ENCODE measurements around the gene ZNF780A.
"Not testable (repeated sequence)": the region's sequence is repeated elsewhere in the genome, so short reads cannot be mapped to it uniquely, and the experiment has no call there.

ZNF780A gene

GRCh38 chr19:40114119-40114518, 23.4 kb upstream of the ZNF780A start:
- H3K36me3 ChIP-seq (ENCODE audit: insufficient read depth, low read length); H3K9ac ChIP-seq (ENCODE audit: low read length); H3K4me1 ChIP-seq (ENCODE audit: insufficient read depth, low read length); H3K4me3 ChIP-seq (ENCODE audit: low read depth in 1 of 2, low read length in 2 of 2); H3K27ac ChIP-seq (ENCODE audit: low read depth, low read length); H3K27me3 ChIP-seq (ENCODE audit: control insufficient read depth in 1 of 2, insufficient read depth in 2 of 2, low read length in 2 of 2); H3K9me3 ChIP-seq (ENCODE audit: low read length): not testable (repeated sequence)

GRCh38 chr19:40112271-40112670, 21.5 kb upstream of the ZNF780A start:
- H3K27ac ChIP-seq (ENCODE audit: low read depth, low read length); H3K9ac ChIP-seq (ENCODE audit: low read length); H3K4me3 ChIP-seq (ENCODE audit: low read depth in 1 of 2, low read length in 2 of 2); H3K9me3 ChIP-seq (ENCODE audit: low read length); H3K4me1 ChIP-seq (ENCODE audit: insufficient read depth, low read length); H3K27me3 ChIP-seq (ENCODE audit: control insufficient read depth in 1 of 2, insufficient read depth in 2 of 2, low read length in 2 of 2); H3K36me3 ChIP-seq (ENCODE audit: insufficient read depth, low read length): not testable (repeated sequence)

GRCh38 chr19:40110570-40110969, 19.8 kb upstream of the ZNF780A start:
- Histone ChIP-seq H3K36me3 (ENCODE audit: insufficient read depth, low read length) (no peaks in the 10 kb centered on the region), H3K9ac (ENCODE audit: low read length) (no peak overlapping the region), H3K9me3 (ENCODE audit: low read length) (no peaks in the 10 kb centered on the region), H3K27ac (ENCODE audit: low read depth, low read length) (no peak overlapping the region), H3K27me3 (ENCODE audit: control insufficient read depth in 1 of 2, insufficient read depth in 2 of 2, low read length in 2 of 2) (no peaks in the 10 kb centered on the region), H3K4me3 (ENCODE audit: low read depth in 1 of 2, low read length in 2 of 2) (no peak overlapping the region), H3K4me1 (ENCODE audit: insufficient read depth, low read length) (no peaks in the 10 kb centered on the region)

- no peaks in the 10 kb centered on the region for H3K36me3 ChIP-seq (ENCODE audit: insufficient read depth, low read length)
- H3K4me1 ChIP-seq (ENCODE audit: insufficient read depth, low read length), result no peaks in the 10 kb centered on the region
- no peak overlapping the region for H3K27ac ChIP-seq (ENCODE audit: low read depth, low read length)
- H3K9me3 ChIP-seq (ENCODE audit: low read length), result no peaks in the 10 kb centered on the region
- no peaks in the 10 kb centered on the region for H3K27me3 ChIP-seq (ENCODE audit: control insufficient read depth in 1 of 2, insufficient read depth in 2 of 2, low read length in 2 of 2)
- H3K4me3 ChIP-seq (ENCODE audit: low read depth in 1 of 2, low read length in 2 of 2), result no peak overlapping the region
- H3K9ac ChIP-seq (ENCODE audit: low read length), result no peak overlapping the region
These were observed 14.0 kb upstream of the ZNF780A start for GRCh38 chr19:40104754-40105153.

GRCh38 chr19:40103600-40103999, 12.9 kb upstream of the ZNF780A start:
- H3K9me3 ChIP-seq (ENCODE audit: low read length), result no peaks in the 10 kb centered on the region
- no peak overlapping the region for H3K27ac ChIP-seq (ENCODE audit: low read depth, low read length)
- H3K4me1 ChIP-seq (ENCODE audit: insufficient read depth, low read length), result no peaks in the 10 kb centered on the region
- no peak overlapping the region for H3K4me3 ChIP-seq (ENCODE audit: low read depth in 1 of 2, low read length in 2 of 2)
- H3K9ac ChIP-seq (ENCODE audit: low read length), result no peak overlapping the region
- H3K27me3 ChIP-seq (ENCODE audit: control insufficient read depth in 1 of 2, insufficient read depth in 2 of 2, low read length in 2 of 2), result no peaks in the 10 kb centered on the region
- H3K36me3 ChIP-seq (ENCODE audit: insufficient read depth, low read length), result no peaks in the 10 kb centered on the region

- no peaks in the 10 kb centered on the region for H3K9me3 ChIP-seq (ENCODE audit: low read length)
These were observed 11.1 kb upstream of the ZNF780A start for GRCh38 chr19:40101813-40102212.

GRCh38 chr19:40093416-40093815, 2.7 kb upstream of the ZNF780A start:
- H3K4me3 ChIP-seq (ENCODE audit: low read depth in 1 of 2, low read length in 2 of 2), result no peak overlapping the region
- H3K36me3 ChIP-seq (ENCODE audit: insufficient read depth, low read length), result no peaks in the 10 kb centered on the region
- no peak overlapping the region for H3K27ac ChIP-seq (ENCODE audit: low read depth, low read length)
- no peaks in the 10 kb centered on the region for H3K4me1 ChIP-seq (ENCODE audit: insufficient read depth, low read length)
- no peaks in the 10 kb centered on the region for H3K9me3 ChIP-seq (ENCODE audit: low read length)
- H3K27me3 ChIP-seq (ENCODE audit: control insufficient read depth in 1 of 2, insufficient read depth in 2 of 2, low read length in 2 of 2), result peaks cover 0 to 7% of the 10 kb centered on the region in 2 donors
- no peak overlapping the region for H3K9ac ChIP-seq (ENCODE audit: low read length)

More at GRCh38 chr19:40101813-40102212, 11.1 kb upstream of the ZNF780A start:
- H3K36me3 ChIP-seq (ENCODE audit: insufficient read depth, low read length), result no peaks in the 10 kb centered on the region
- H3K4me3 ChIP-seq (ENCODE audit: low read depth in 1 of 2, low read length in 2 of 2), result no peak overlapping the region
- H3K27ac ChIP-seq (ENCODE audit: low read depth, low read length), result no peak overlapping the region
- H3K27me3 ChIP-seq (ENCODE audit: control insufficient read depth in 1 of 2, insufficient read depth in 2 of 2, low read length in 2 of 2), result no peaks in the 10 kb centered on the region
- H3K9ac ChIP-seq (ENCODE audit: low read length), result no peak overlapping the region
- H3K4me1 ChIP-seq (ENCODE audit: insufficient read depth, low read length), result no peaks in the 10 kb centered on the region

- peak overlapping the region; percentile 83 for H3K9ac ChIP-seq (ENCODE audit: low read length)
- H3K4me1 ChIP-seq (ENCODE audit: insufficient read depth, low read length), result no peaks in the 10 kb centered on the region
- H3K9me3 ChIP-seq (ENCODE audit: low read length), result no peaks in the 10 kb centered on the region
- H3K27me3 ChIP-seq (ENCODE audit: control insufficient read depth in 1 of 2, insufficient read depth in 2 of 2, low read length in 2 of 2), result peaks cover 0 to 7% of the 10 kb centered on the region in 2 donors
- H3K36me3 ChIP-seq (ENCODE audit: insufficient read depth, low read length), result no peaks in the 10 kb centered on the region
- H3K4me3 ChIP-seq (ENCODE audit: low read depth in 1 of 2, low read length in 2 of 2), result peak overlapping the region; percentile 87 to 96
- H3K27ac ChIP-seq (ENCODE audit: low read depth, low read length), result peak overlapping the region; percentile 96
These were observed 724 bp upstream of the ZNF780A start for GRCh38 chr19:40091205-40092129.

GRCh38 chr19:40089462-40089861, 1.3 kb downstream of the ZNF780A start:
- Histone ChIP-seq H3K9ac (ENCODE audit: low read length) (peak overlapping the region; percentile 83), H3K27ac (ENCODE audit: low read depth, low read length) (no peak overlapping the region), H3K4me3 (ENCODE audit: low read depth in 1 of 2, low read length in 2 of 2) (peak overlapping the region in 1 of 2 donors; percentile 96), H3K9me3 (ENCODE audit: low read length) (no peaks in the 10 kb centered on the region), H3K4me1 (ENCODE audit: insufficient read depth, low read length) (no peaks in the 10 kb centered on the region), H3K36me3 (ENCODE audit: insufficient read depth, low read length) (peaks cover under 1% of the 10 kb centered on the region), H3K27me3 (ENCODE audit: control insufficient read depth in 1 of 2, insufficient read depth in 2 of 2, low read length in 2 of 2) (peaks cover 0 to under 1% of the 10 kb centered on the region in 2 donors)

GRCh38 chr19:40088299-40089047, 2.3 kb downstream of the ZNF780A start:
- Histone ChIP-seq H3K9ac (ENCODE audit: low read length) (no peak overlapping the region), H3K27me3 (ENCODE audit: control insufficient read depth in 1 of 2, insufficient read depth in 2 of 2, low read length in 2 of 2) (no peaks in the 10 kb centered on the region), H3K9me3 (ENCODE audit: low read length) (no peaks in the 10 kb centered on the region), H3K4me1 (ENCODE audit: insufficient read depth, low read length) (no peaks in the 10 kb centered on the region), H3K36me3 (ENCODE audit: insufficient read depth, low read length) (peaks cover 5% of the 10 kb centered on the region), H3K27ac (ENCODE audit: low read depth, low read length) (no peak overlapping the region), H3K4me3 (ENCODE audit: low read depth in 1 of 2, low read length in 2 of 2) (no peak overlapping the region)

- H3K36me3 ChIP-seq (ENCODE audit: insufficient read depth, low read length), result peaks cover 24% of the 10 kb centered on the region
- no peak overlapping the region for H3K4me3 ChIP-seq (ENCODE audit: low read depth in 1 of 2, low read length in 2 of 2)
- no peak overlapping the region for H3K9ac ChIP-seq (ENCODE audit: low read length)
- no peak overlapping the region for H3K27ac ChIP-seq (ENCODE audit: low read depth, low read length)
- no peaks in the 10 kb centered on the region for H3K9me3 ChIP-seq (ENCODE audit: low read length)
- no peaks in the 10 kb centered on the region for H3K27me3 ChIP-seq (ENCODE audit: control insufficient read depth in 1 of 2, insufficient read depth in 2 of 2, low read length in 2 of 2)
- no peaks in the 10 kb centered on the region for H3K4me1 ChIP-seq (ENCODE audit: insufficient read depth, low read length)
These were observed 5.8 kb downstream of the ZNF780A start for GRCh38 chr19:40084948-40085347.

Data from muscle layer of colon (tissue), 2 donors.